GM23338 (cell line): Measurements from ENCODE around the gene CACNA1C.

Experiments used
- CREB1 ChIP-seq: fragments of 250-450 bp; sonication (Bioruptor Pico); IDR thresholded peaks from 2 replicates; pipeline ENCODE4 v1.5.0; 2020; ENCODE audit warnings: low read depth, mild to moderate bottlenecking, moderate library complexity
- CTCF ChIP-seq, 2 experiments: fragments of 200-600 bp in 1 of 2; sonication (generic) in 1 of 2; conservative IDR thresholded peaks; 2 replicates each; pipeline versions ENCODE4 v1.5.1 to v1.6.1; 2016 to 2017; ENCODE audit warnings: antibody characterized with exemption in 2 of 2, low read depth in 2 of 2, mild to moderate bottlenecking in 2 of 2, moderate library complexity in 1 of 2
- EZH2 ChIP-seq: fragments of 200-600 bp; sonication (generic); IDR thresholded peaks from one replicate; pipeline ENCODE4 v1.8.0; 2017; ENCODE audit warnings: antibody characterized with exemption, mild to moderate bottlenecking, low read depth; ENCODE audit not compliant: unreplicated experiment
- EZH2phosphoT487 ChIP-seq: fragments of 200-600 bp; sonication (generic); IDR thresholded peaks from one replicate; pipeline ENCODE4 v1.8.1; 2018; ENCODE audit warnings: antibody characterized with exemption; ENCODE audit not compliant: unreplicated experiment
- JUNB ChIP-seq: IDR thresholded peaks from one replicate; pipeline ENCODE4 v1.6.1; 2016; ENCODE audit warnings: antibody characterized with exemption; ENCODE audit not compliant: unreplicated experiment
- POLR2AphosphoS5 ChIP-seq: IDR thresholded peaks from 2 replicates; pipeline ENCODE4 v1.6.1; 2016; ENCODE audit warnings: antibody characterized with exemption, low read depth
- REST ChIP-seq: IDR thresholded peaks from one replicate; pipeline ENCODE4 v1.6.1; 2018; ENCODE audit warnings: antibody characterized with exemption; ENCODE audit not compliant: unreplicated experiment
- STAT1 ChIP-seq: IDR thresholded peaks from one replicate; pipeline ENCODE4 v1.6.1; 2016; ENCODE audit warnings: antibody characterized with exemption; ENCODE audit not compliant: unreplicated experiment
- ZNF114 ChIP-seq: fragments of 250-450 bp; sonication (Bioruptor Pico); IDR thresholded peaks from 2 replicates; pipeline ENCODE4 v1.5.0; 2020; ENCODE audit warnings: mild to moderate bottlenecking, moderate library complexity

- TF ChIP-seq POLR2AphosphoS5 (no peak), EZH2 (no peak), CTCF (conservative IDR thresholded peaks at IDR 0.05; ENCODE audit: low read depth in 2 of 2) (no peak), REST (no peak), EZH2phosphoT487 (no peak), CREB1 (no peak), ZNF114 (CRISPR knock-in tag) (no peak), JUNB (no peak), STAT1 (no peak)
Observed at GRCh38 chr12:2338991-2339431, 286.2 kb downstream of the CACNA1C start.
